HFFc6 (cell line): ENCODE measurements around the gene HPS1. TPM values are rescaled to one million over a fixed set of nuclear protein-coding genes. Genes with fewer than 3 reads are reported as not detected.

ENCODE experiments used
- DNase-seq: peaks from one replicate; pipeline ENCODE4 v3.0.0-alpha.2; 2018
- H3K27ac Mint-ChIP-seq: 2 replicates; pipeline ENCODE4 v1.8.0; 2020; ENCODE audit warnings: mild to moderate bottlenecking, mixed read lengths
- H3K27me3 Mint-ChIP-seq: 2 replicates; pipeline ENCODE4 v1.8.0; 2021; ENCODE audit warnings: mild to moderate bottlenecking, moderate library complexity, mixed read lengths; ENCODE audit not compliant: insufficient read depth
- H3K36me3 Mint-ChIP-seq: 2 replicates; pipeline ENCODE4 v1.8.0; 2021; ENCODE audit warnings: low read depth, mixed read lengths
- H3K4me1 Mint-ChIP-seq: 2 replicates; pipeline ENCODE4 v1.8.0; 2020; ENCODE audit warnings: low read depth, mixed read lengths
- H3K4me3 Mint-ChIP-seq: 2 replicates; pipeline ENCODE4 v1.8.0; 2020; ENCODE audit warnings: mild to moderate bottlenecking, moderate library complexity, mixed read lengths
- H3K9me3 Mint-ChIP-seq: 2 replicates; pipeline ENCODE4 v1.8.0; 2020; ENCODE audit warnings: mild to moderate bottlenecking, mixed read lengths
- total RNA-seq, 6 experiments: library from RNA; stranded (reverse); fragmentation: NEBNext Ultra II Directional; extraction: Animal tissue kit (Norgen Biotek cat#: 25700); gene quantifications; 2 replicates in 1 of 6; 3 replicates in 5 of 6; pipeline ENCODE4 v1.2.3, GENCODE V29; 2021
- TF ChIP-seq, protein P1 (sequence below): fragments of 200-600 bp; sonication (generic); IDR thresholded peaks from 2 replicates; pipeline ENCODE4 v1.5.0; 2021; ENCODE audit warnings: antibody characterized with exemption, mild to moderate bottlenecking

The HPS1 gene
- total RNA-seq, 6 experiments from 2014 or later = 49.1 to 55.9 (median 52.8) TPM

DNA sequence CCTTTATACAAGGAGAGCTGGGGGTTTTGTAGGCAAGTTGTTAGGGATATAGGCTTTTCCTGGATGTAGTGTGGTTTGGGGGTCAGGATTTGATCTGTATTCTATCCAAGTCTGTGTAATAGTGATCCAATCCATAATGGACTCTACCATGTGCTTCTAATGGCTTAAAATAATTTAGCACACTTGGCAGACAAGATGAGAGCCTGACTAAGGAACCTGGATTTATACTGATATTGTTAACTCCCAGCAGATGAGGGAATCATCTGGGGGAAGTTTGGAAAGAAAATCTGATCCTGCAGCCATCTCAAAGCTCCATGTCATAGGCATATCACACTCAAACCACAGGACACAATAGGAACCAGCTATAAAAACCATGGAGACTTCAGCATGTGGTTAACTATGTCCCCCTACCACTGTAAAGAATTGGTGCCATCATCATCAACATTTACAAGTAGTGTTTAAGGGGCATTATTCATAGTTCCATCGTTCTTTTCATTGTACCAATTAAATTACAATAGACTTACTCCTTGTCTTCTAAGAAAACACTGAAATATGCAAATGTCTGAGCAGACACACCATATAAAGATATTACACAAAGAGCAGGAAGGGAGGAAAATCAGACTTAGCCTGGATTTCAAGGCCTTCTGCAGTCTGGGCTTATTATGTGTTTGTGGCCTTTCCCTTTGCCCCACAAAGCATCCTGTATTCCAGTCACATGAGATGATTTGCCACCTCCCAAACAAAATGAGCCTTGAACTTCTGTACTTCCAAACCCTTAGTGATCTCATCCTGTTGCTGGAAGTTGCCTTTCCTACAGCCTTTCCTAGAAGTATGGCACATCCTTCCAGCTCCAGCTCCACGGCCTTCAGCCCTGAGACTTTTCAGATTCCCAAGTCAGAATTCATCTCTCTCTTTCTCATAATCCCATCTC is 22.5 kb upstream of the HPS1 start:
- no peaks in the 10 kb centered on the region for H3K9me3 Mint-ChIP-seq
- H3K27me3 Mint-ChIP-seq = peaks cover 1% of the 10 kb centered on the region; the same call in 1 of the 2 replicates
- TF ChIP-seq, protein P1, sequence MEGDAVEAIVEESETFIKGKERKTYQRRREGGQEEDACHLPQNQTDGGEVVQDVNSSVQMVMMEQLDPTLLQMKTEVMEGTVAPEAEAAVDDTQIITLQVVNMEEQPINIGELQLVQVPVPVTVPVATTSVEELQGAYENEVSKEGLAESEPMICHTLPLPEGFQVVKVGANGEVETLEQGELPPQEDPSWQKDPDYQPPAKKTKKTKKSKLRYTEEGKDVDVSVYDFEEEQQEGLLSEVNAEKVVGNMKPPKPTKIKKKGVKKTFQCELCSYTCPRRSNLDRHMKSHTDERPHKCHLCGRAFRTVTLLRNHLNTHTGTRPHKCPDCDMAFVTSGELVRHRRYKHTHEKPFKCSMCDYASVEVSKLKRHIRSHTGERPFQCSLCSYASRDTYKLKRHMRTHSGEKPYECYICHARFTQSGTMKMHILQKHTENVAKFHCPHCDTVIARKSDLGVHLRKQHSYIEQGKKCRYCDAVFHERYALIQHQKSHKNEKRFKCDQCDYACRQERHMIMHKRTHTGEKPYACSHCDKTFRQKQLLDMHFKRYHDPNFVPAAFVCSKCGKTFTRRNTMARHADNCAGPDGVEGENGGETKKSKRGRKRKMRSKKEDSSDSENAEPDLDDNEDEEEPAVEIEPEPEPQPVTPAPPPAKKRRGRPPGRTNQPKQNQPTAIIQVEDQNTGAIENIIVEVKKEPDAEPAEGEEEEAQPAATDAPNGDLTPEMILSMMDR = no peak
- H3K4me3 Mint-ChIP-seq = no peak overlapping the region
- no peak for DNase-seq
- H3K4me1 Mint-ChIP-seq = peaks cover 52% of the 10 kb centered on the region
- peak overlapping the region; percentile 8; the same call in 1 of the 2 replicates for H3K27ac Mint-ChIP-seq
- no peaks in the 10 kb centered on the region for H3K36me3 Mint-ChIP-seq

DNA sequence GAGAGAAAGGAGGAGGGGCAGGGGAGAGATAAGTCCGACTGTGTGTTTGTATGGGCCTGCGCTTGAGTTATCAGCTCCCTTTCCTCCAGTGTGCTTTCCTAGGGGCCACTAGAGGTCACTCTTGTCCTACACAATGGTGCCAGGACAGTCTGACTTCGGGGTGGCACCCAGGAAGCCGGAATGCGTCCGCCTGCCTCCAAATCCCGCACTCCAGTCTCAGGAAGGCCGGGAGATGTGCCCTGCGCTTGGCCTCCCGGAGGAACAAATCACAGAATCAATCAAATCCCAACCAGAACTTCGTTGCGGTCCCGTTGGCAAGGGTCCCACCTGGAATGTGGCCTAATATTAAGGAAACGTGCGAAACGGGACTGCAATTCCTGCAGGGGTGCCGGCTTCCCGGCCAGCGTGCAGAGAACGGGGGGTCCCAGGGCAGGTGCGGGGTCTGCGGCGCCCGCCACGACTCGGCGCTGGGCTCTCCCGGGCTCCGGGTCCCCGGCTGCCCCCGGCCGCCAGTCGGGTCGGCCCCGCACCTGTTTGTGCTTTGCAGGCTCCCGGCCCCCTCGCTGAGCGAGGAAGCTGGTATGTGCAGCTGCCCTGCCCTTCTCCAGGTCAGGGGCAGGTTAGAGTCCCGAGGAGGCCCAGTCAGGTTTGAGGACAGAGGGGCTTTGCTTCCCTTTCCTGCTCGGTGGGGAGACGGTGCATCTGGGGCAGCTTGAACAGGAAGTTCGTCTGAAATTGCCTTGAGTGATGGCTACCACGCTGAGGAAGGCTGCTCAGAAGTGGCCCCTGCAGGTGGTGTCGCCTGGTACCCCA is 21.0 kb upstream of the HPS1 start:
- Mint-ChIP-seq H3K27me3 (peaks cover 4% of the 10 kb centered on the region; the same call in 1 of the 2 replicates), H3K27ac (peak overlapping the region; percentile 51), H3K9me3 (no peaks in the 10 kb centered on the region), H3K4me3 (peak overlapping the region; percentile 88), H3K4me1 (peaks cover 48% of the 10 kb centered on the region), H3K36me3 (no peaks in the 10 kb centered on the region)
- DNase-seq = peak; percentile 77
- TF ChIP-seq, protein P1 = peak; percentile 89

DNA sequence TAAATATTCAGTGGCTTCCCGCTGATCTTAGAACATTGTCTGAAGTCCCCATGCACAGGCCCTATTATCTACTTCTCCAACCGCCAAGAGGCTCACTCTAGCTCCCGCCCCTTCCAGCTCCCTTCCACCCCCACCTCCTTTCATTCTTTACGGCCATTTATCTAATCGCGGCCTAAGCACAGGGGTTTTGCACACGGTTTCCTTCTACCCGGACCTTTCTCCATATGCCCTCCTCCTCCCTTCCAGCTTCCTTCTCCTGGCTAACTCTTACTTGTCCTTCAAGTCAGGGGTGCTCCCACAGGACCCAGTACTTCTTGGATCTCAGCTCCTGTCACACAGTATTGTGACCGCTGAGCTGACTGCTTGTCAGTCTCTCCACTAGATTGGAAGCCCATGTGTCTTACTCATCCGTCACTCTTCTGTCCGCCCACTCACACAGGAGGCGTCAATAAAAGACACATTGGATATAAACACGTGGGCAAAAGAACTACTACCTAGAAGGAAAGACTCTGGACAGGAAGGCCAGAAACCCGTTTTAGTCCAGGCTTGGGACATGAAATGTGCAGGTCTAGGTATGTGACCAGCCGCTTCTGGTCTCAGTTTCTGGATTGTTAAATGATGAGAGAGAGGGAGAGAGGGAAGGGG is 20.2 kb upstream of the HPS1 start:
- Mint-ChIP-seq H3K4me1 (peaks cover 48% of the 10 kb centered on the region), H3K9me3 (no peaks in the 10 kb centered on the region), H3K27me3 (peaks cover 4% of the 10 kb centered on the region), H3K27ac (peak overlapping the region; percentile 51), H3K4me3 (no peak overlapping the region; the same call in 1 of the 2 replicates), H3K36me3 (no peaks in the 10 kb centered on the region)
- DNase-seq = no peak
- TF ChIP-seq, protein P1 = no peak

DNA sequence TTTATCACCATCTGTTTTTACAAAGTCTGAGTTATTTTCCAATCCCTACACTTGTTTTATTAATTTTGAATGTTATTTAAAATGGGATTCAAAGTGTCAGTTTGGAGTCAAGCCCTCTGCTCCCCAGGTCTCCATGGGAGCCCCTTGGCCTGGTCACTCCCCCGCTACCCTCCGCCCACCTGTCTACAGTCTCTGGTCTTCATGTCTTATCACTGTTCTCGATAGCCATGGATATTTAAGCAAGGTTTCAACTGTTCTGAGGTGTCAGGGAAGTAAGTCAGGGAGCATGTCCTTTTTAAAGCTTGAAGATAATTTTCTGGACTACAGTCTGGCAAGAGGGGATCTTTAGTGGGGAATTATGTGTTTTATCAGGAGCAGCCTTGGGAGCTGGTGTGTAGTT is 19.1 kb upstream of the HPS1 start:
- Mint-ChIP-seq H3K36me3 (no peaks in the 10 kb centered on the region), H3K27me3 (peaks cover 3% of the 10 kb centered on the region), H3K27ac (no peak overlapping the region), H3K9me3 (no peaks in the 10 kb centered on the region), H3K4me1 (peaks cover 46% of the 10 kb centered on the region), H3K4me3 (no peak overlapping the region)
- no peak for DNase-seq
- TF ChIP-seq, protein P1 = no peak
